WTC11 (cell line): Measurements from ENCODE around the gene GJB5. TPM values are rescaled to one million over a fixed set of nuclear protein-coding genes. Genes with fewer than 3 reads are reported as not detected.

Source experiments
- ATAC-seq: fragments of 200-7000 bp; cut with Tn5 transposase; 2 replicates; pipeline ENCODE4 v1.10.0; 2021; ENCODE audit warnings: mild to moderate bottlenecking, moderate library complexity
- CTCF ChIA-PET: fragments of 300-600 bp; sonication (Branson Sonifier 250); formaldehyde crosslinking; loops from one replicate; lab custom pipeline; 2021; ENCODE audit warnings: antibody characterized with exemption; lab: Charles Lee
- POLR2A ChIA-PET: fragments of 350-600 bp; sonication (Branson Sonifier 250); formaldehyde crosslinking; loops from one replicate; lab custom pipeline; 2021; ENCODE audit warnings: antibody characterized with exemption; lab: Charles Lee
- DNase-seq: peaks from one replicate; pipeline ENCODE4 v3.0.0; 2021; ENCODE audit warnings: low spot score
- H3K27ac Mint-ChIP-seq: 2 replicates; pipeline ENCODE4 v1.8.0; 2021; ENCODE audit warnings: mixed read lengths
- H3K27me3 Mint-ChIP-seq: 2 replicates; pipeline ENCODE4 v1.8.0; 2021; ENCODE audit warnings: low read depth, mild to moderate bottlenecking, moderate library complexity, mixed read lengths
- H3K36me3 Mint-ChIP-seq: 2 replicates; pipeline ENCODE4 v1.8.0; 2021; ENCODE audit warnings: mixed read lengths
- H3K4me1 Mint-ChIP-seq: 2 replicates; pipeline ENCODE4 v1.8.0; 2022; ENCODE audit warnings: mixed read lengths
- H3K4me3 Mint-ChIP-seq: 2 replicates; pipeline ENCODE4 v1.8.0; 2021; ENCODE audit warnings: mild to moderate bottlenecking, moderate library complexity, mixed read lengths
- H3K9me3 Mint-ChIP-seq: 2 replicates; pipeline ENCODE4 v1.8.0; 2021; ENCODE audit warnings: mixed read lengths
- ATF1 ChIP-seq: sonication (generic); formaldehyde crosslinking; IDR thresholded peaks from 2 replicates; pipeline ENCODE4 v1.8.1; 2023; ENCODE audit warnings: mild to moderate bottlenecking, moderate library complexity, missing genetic modification reagents
- CREM ChIP-seq: sonication (generic); formaldehyde crosslinking; IDR thresholded peaks from 2 replicates; pipeline ENCODE4 v1.8.1; 2022; ENCODE audit warnings: mild to moderate bottlenecking, missing genetic modification reagents, moderate library complexity
- E2F4 ChIP-seq: sonication (generic); formaldehyde crosslinking; IDR thresholded peaks from 2 replicates; pipeline ENCODE4 v1.8.1; 2022; ENCODE audit warnings: low read depth, mild to moderate bottlenecking, moderate library complexity, missing genetic modification reagents, borderline replicate concordance
- ERG ChIP-seq: fragments of 250-450 bp; sonication (Bioruptor Pico); IDR thresholded peaks from 2 replicates; pipeline ENCODE4 v1.8.0; 2021; ENCODE audit warnings: mild to moderate bottlenecking
- FOXP1 ChIP-seq: sonication (generic); formaldehyde crosslinking; IDR thresholded peaks from 2 replicates; pipeline ENCODE4 v1.8.0; 2022; ENCODE audit warnings: missing genetic modification reagents, mild to moderate bottlenecking, moderate library complexity, borderline replicate concordance
- GABPB1 ChIP-seq: sonication (generic); formaldehyde crosslinking; IDR thresholded peaks from 2 replicates; pipeline ENCODE4 v1.8.1; 2023; ENCODE audit warnings: mild to moderate bottlenecking, missing genetic modification reagents
- NFE2L1 ChIP-seq: sonication (generic); formaldehyde crosslinking; IDR thresholded peaks from 2 replicates; pipeline ENCODE4 v1.8.1; 2023; ENCODE audit warnings: missing genetic modification reagents
- NR1H2 ChIP-seq: sonication (generic); formaldehyde crosslinking; IDR thresholded peaks from 2 replicates; pipeline ENCODE4 v1.9.0; 2021; ENCODE audit warnings: mild to moderate bottlenecking, moderate library complexity, missing genetic modification reagents
- PREB ChIP-seq: sonication (generic); formaldehyde crosslinking; IDR thresholded peaks from 2 replicates; pipeline ENCODE4 v1.8.1; 2022; ENCODE audit warnings: mild to moderate bottlenecking, missing genetic modification reagents, moderate library complexity, borderline replicate concordance
- SOX15 ChIP-seq: fragments of 250-450 bp; sonication (Bioruptor Pico); IDR thresholded peaks from 2 replicates; pipeline ENCODE4 v1.9.0; 2021; ENCODE audit warnings: mild to moderate bottlenecking
- STAT6 ChIP-seq: sonication (generic); formaldehyde crosslinking; conservative IDR thresholded peaks from 2 replicates; pipeline ENCODE4 v1.8.1; 2023; ENCODE audit warnings: mild to moderate bottlenecking, low read depth, missing genetic modification reagents, moderate library complexity
- TCF7 ChIP-seq: sonication (generic); formaldehyde crosslinking; IDR thresholded peaks from 2 replicates; pipeline ENCODE4 v1.8.0; 2022; ENCODE audit warnings: mild to moderate bottlenecking, low read depth, missing genetic modification reagents, moderate library complexity
- TEAD4 ChIP-seq: sonication (generic); formaldehyde crosslinking; IDR thresholded peaks from 2 replicates; pipeline ENCODE4 v1.8.0; 2022; ENCODE audit warnings: mild to moderate bottlenecking, missing genetic modification reagents
- TP53 ChIP-seq: sonication (generic); formaldehyde crosslinking; IDR thresholded peaks from 2 replicates; pipeline ENCODE4 v1.8.1; 2023; ENCODE audit warnings: mild to moderate bottlenecking, missing genetic modification reagents
- ZNF317 ChIP-seq: sonication (generic); formaldehyde crosslinking; IDR thresholded peaks from 2 replicates; pipeline ENCODE4 v1.8.1; 2023; ENCODE audit warnings: low read depth, mild to moderate bottlenecking, moderate library complexity, missing genetic modification reagents, borderline replicate concordance
- ZNF671 ChIP-seq: fragments of 250-450 bp; sonication (Bioruptor Pico); IDR thresholded peaks from 2 replicates; pipeline ENCODE4 v1.8.0; 2021; ENCODE audit warnings: mild to moderate bottlenecking
- total RNA-seq: library from RNA; stranded (reverse); gene quantifications from 3 replicates; pipeline ENCODE4 v1.2.3, GENCODE V29; 2021
- TF ChIP-seq, protein P1 (sequence below): sonication (generic); formaldehyde crosslinking; IDR thresholded peaks from 2 replicates; pipeline ENCODE4 v1.8.1; 2023; ENCODE audit warnings: mild to moderate bottlenecking, missing genetic modification reagents
- TF ChIP-seq, protein P2 (sequence below): sonication (generic); formaldehyde crosslinking; IDR thresholded peaks from 2 replicates; pipeline ENCODE4 v1.8.1; 2022; ENCODE audit warnings: mild to moderate bottlenecking, moderate library complexity, missing genetic modification reagents

The GJB5 gene
- total RNA-seq, 1 experiment from 2014 or later: 0.55 TPM

GRCh38 chr1:34794790-34795180 is 39.9 kb downstream of the GJB5 start:
- H3K4me1 Mint-ChIP-seq: peaks cover 17% of the 10 kb centered on the region
- H3K4me3 Mint-ChIP-seq: no peak overlapping the region
- DNase-seq: no peak

More at GRCh38 chr1:34794790-34795180, 39.9 kb downstream of the GJB5 start:
- CTCF ChIA-PET: no interaction called here
- ATAC-seq: no peak
- H3K27ac Mint-ChIP-seq: no peak overlapping the region
- no peaks in the 10 kb centered on the region for H3K9me3 Mint-ChIP-seq
- POLR2A ChIA-PET: no interaction called here
- no peak for TF ChIP-seq ERG (CRISPR knock-in tag)
- TF ChIP-seq STAT6 (CRISPR knock-in tag): no peak
- TF ChIP-seq ZNF671 (CRISPR knock-in tag): no peak
- TF ChIP-seq PREB: no peak
- TF ChIP-seq ZNF317: no peak
- TF ChIP-seq TEAD4 (CRISPR knock-in tag): no peak
- TF ChIP-seq GABPB1 (CRISPR knock-in tag): no peak
- no peak for TF ChIP-seq FOXP1
- no peak for TF ChIP-seq TP53 (CRISPR knock-in tag)
- TF ChIP-seq ATF1 (CRISPR knock-in tag): no peak
- no peak for TF ChIP-seq TCF7 (CRISPR knock-in tag)
- TF ChIP-seq CREM (CRISPR knock-in tag): no peak
- no peak for TF ChIP-seq NFE2L1 (CRISPR knock-in tag)
- no peak for TF ChIP-seq NR1H2 (CRISPR knock-in tag)
- no peak for TF ChIP-seq SOX15 (CRISPR knock-in tag)
- TF ChIP-seq, protein P1, sequence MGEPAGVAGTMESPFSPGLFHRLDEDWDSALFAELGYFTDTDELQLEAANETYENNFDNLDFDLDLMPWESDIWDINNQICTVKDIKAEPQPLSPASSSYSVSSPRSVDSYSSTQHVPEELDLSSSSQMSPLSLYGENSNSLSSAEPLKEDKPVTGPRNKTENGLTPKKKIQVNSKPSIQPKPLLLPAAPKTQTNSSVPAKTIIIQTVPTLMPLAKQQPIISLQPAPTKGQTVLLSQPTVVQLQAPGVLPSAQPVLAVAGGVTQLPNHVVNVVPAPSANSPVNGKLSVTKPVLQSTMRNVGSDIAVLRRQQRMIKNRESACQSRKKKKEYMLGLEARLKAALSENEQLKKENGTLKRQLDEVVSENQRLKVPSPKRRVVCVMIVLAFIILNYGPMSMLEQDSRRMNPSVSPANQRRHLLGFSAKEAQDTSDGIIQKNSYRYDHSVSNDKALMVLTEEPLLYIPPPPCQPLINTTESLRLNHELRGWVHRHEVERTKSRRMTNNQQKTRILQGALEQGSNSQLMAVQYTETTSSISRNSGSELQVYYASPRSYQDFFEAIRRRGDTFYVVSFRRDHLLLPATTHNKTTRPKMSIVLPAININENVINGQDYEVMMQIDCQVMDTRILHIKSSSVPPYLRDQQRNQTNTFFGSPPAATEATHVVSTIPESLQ (CRISPR knock-in tag): no peak
- TF ChIP-seq E2F4 (CRISPR knock-in tag): no peak
- TF ChIP-seq, protein P2, sequence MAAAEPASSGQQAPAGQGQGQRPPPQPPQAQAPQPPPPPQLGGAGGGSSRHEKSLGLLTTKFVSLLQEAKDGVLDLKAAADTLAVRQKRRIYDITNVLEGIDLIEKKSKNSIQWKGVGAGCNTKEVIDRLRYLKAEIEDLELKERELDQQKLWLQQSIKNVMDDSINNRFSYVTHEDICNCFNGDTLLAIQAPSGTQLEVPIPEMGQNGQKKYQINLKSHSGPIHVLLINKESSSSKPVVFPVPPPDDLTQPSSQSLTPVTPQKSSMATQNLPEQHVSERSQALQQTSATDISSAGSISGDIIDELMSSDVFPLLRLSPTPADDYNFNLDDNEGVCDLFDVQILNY (CRISPR knock-in tag): no peak
- H3K36me3 Mint-ChIP-seq: no peaks in the 10 kb centered on the region
- H3K27me3 Mint-ChIP-seq: peaks cover 27% of the 10 kb centered on the region
